GM12873 (cell line): ENCODE measurements around the gene EXOC3L1.

ENCODE experiments used
- TF ChIP-seq, protein P1 (sequence below): IDR thresholded peaks from 2 replicates; pipeline ENCODE4 v1.5.1; 2012; ENCODE audit warnings: low read depth, mild to moderate bottlenecking, moderate library complexity, low read length, control low read depth; ENCODE audit not compliant: insufficient read depth; ENCODE audit errors: missing control alignments

The EXOC3L1 gene

DNA sequence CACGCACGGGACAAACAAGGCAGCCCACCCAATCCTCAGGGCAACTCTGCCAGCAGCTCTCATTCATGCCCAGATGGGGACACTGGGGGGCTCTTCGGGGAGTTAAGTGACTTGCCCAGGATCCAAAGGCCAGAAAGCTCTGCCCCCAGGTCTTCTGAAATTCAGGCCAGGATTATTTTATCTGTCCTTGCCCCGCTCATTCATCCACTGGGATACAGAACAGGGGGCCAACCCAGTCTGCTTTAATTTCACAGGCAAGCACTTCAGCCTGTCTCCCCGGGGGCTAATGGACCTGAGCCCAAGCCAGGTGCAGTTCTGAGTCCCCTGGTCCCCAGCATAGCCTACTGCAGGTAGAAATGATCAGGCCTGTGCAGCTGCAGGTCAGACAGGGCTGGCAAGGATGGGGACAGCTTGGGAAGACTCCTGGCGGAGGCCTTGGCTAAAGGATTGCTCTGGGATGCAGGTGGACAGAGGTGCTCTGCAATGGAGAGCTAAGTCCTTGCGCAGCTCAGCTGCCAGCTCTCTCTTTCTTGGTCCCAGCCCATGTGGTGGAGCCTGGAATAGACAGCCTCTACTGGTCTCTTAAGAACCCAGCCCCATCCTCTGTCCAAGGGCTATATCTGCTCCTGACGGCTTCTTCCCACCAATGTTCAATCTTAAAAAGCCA, 38.4 kb downstream of the EXOC3L1 start:
- TF ChIP-seq, protein P1, sequence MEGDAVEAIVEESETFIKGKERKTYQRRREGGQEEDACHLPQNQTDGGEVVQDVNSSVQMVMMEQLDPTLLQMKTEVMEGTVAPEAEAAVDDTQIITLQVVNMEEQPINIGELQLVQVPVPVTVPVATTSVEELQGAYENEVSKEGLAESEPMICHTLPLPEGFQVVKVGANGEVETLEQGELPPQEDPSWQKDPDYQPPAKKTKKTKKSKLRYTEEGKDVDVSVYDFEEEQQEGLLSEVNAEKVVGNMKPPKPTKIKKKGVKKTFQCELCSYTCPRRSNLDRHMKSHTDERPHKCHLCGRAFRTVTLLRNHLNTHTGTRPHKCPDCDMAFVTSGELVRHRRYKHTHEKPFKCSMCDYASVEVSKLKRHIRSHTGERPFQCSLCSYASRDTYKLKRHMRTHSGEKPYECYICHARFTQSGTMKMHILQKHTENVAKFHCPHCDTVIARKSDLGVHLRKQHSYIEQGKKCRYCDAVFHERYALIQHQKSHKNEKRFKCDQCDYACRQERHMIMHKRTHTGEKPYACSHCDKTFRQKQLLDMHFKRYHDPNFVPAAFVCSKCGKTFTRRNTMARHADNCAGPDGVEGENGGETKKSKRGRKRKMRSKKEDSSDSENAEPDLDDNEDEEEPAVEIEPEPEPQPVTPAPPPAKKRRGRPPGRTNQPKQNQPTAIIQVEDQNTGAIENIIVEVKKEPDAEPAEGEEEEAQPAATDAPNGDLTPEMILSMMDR: peak; percentile 25

- TF ChIP-seq, protein P1: no peak
These were observed 39.0 kb downstream of the EXOC3L1 start, which contains the start of gene B3GNT9 for GRCh38 chr16:67150833-67151396. TSS of gene B3GNT9 (minus strand) at chr16:67150998. CDS start at chr16:67150485, 513 bp downstream.

DNA sequence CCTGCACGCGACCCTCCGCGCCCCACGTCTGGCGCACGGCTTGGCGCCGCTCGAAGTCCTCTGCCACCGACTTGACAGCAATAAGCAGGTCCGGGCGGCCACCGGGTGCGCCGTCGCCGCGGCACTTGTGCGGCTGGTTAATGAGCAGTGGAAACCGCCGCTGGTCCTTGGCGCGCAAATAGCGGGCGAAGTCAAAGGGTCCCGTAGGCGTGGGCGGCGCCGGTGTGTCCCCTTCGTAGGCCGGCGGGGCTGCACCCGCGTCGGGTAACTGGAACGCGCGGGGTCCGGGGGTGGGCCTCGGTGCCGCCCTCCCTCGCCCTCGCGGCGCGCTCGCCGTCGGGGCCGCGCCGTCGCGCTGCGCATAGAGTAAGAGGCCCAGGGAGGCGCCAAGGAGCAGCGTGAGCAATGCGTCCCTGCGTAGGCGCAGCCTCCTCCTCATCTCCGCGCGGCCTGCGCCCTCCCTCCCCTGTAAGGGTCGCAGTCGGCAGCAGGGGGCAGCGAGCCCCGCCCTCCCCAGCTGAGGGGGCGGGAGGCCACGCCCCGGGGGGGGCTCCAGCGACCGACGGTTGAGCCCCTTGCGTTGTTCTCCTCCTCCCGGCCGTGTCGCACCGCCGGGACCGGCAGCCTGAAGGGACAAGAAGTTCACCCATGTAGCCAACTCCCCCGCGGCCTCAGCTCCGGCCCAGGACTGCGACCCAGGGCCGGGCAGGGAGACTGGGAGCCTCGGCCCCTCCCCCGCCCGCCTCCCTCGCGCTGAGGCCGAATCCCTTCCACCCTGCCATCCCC, 39.7 kb downstream of the EXOC3L1 start:
- TF ChIP-seq, protein P1: no peak

DNA sequence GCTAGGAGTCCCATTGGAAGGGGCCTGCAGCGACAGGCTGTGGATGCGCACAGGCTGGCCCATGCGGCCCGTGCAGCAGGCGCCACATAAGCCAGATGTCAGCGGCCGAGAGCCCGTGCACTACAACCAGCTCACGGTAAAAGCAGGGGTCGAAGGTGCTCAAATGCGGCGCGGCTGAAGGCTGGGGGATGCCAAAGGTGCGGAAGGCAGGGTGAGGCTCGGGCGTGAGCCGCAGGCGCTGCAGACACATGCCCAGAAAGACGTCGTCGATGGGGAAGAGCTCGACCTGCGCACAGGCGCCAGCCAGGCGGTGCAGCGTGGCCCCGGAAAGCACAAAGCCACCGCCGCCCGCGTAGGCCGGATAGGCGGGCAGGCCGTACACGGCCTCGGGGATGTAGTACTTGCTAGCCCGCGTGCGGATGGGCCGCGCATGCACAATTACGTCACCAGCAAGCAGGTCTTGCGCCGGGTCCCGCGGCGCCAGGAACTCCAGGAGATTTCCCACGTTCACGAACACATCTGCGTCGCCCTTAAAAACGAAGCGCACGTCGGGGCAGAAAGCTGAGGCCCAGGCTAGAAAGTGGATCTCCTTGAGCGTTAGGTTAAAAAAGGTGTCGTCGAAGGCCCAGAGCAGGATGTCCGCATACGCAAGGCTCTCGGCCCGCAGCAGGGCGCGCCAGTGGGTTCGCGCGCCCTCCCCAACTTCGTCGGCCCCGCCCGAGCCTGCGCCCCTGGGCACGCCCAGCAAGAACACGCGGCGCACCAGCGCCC, 40.5 kb downstream of the EXOC3L1 start:
- TF ChIP-seq, protein P1: peak; percentile 1

GRCh38 chr16:67148656-67149275, 41.2 kb downstream of the EXOC3L1 start:
- TF ChIP-seq, protein P1: no peak

GRCh38 chr16:67148221-67148620, 41.7 kb downstream of the EXOC3L1 start:
- TF ChIP-seq, protein P1: no peak
